Astrocyte (in vitro differentiated cells and primary cell): ENCODE measurements around the gene ARAP2.

Source experiments
- EZH2 ChIP-seq: IDR thresholded peaks from 2 replicates; pipeline ENCODE4 v1.6.1; 2012; ENCODE audit warnings: mild to moderate bottlenecking, low read length, inconsistent platforms; ENCODE audit not compliant: insufficient read depth
- TF ChIP-seq, protein P1 (sequence below): IDR thresholded peaks from 2 replicates; pipeline ENCODE4 v1.5.1; 2011; ENCODE audit warnings: low read depth, mild to moderate bottlenecking, inconsistent platforms, low read length, moderate library complexity; ENCODE audit not compliant: insufficient read depth

DNA sequence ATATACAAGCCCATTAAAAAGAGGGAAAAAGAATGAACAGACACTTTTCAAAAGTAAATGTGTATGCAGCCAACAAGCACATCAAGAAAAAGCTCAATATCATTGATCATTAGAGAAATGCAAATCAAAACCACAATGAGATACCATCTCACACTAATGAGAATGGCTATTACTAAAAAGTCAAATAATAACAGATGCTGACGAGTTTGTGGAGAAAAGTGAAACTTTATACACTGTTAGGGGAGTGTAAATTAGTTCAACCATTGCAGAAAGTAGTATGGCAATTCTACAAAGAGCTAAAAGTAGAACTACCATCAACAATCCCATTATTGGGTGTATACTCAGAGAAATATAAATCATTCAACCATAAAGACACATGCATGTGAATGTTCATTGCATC lies 203.0 kb downstream of the ARAP2 start:
- TF ChIP-seq, protein P1, sequence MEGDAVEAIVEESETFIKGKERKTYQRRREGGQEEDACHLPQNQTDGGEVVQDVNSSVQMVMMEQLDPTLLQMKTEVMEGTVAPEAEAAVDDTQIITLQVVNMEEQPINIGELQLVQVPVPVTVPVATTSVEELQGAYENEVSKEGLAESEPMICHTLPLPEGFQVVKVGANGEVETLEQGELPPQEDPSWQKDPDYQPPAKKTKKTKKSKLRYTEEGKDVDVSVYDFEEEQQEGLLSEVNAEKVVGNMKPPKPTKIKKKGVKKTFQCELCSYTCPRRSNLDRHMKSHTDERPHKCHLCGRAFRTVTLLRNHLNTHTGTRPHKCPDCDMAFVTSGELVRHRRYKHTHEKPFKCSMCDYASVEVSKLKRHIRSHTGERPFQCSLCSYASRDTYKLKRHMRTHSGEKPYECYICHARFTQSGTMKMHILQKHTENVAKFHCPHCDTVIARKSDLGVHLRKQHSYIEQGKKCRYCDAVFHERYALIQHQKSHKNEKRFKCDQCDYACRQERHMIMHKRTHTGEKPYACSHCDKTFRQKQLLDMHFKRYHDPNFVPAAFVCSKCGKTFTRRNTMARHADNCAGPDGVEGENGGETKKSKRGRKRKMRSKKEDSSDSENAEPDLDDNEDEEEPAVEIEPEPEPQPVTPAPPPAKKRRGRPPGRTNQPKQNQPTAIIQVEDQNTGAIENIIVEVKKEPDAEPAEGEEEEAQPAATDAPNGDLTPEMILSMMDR, result no peak
- no peak for TF ChIP-seq EZH2
